NCI-H446 treated with DMSO at 0.1 percent for 48 hours (cell line): ENCODE data around the gene ZNF57.
A peak's percentile ranks its signal among the peaks of the same experiment; 100 is the strongest.
"Not testable (repeated sequence)": the region's sequence is repeated elsewhere in the genome, so short reads cannot be mapped to it uniquely, and the experiment has no call there.

Experiments
- DNase-seq: peaks from one replicate; lab custom pipeline; 2025; lab: John Stamatoyannopoulos, UW

ZNF57 gene

GRCh38 chr19:2952953-2953481, 52.3 kb downstream of the ZNF57 start:
- no peak for DNase-seq

DNA sequence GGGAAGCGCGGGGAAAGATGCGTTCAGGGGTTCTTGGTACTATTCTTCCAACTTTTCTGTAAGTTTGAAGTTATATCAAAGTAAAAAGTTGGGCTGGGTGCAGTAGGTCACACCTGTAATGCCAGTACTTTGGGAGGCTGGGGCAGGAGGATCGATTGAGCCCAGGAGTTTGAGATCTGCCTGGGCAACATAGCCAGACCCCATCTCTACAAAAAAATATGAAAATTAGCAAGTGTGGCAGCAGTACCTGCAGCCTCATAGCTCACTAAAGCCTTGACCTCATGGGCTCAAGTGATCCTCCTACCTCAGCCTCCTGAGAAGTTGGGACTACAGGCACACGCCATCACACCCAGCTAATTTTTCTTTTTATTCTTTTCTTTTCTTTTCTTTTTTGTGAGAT, 56.4 kb downstream of the ZNF57 start:
- no peak for DNase-seq

DNA sequence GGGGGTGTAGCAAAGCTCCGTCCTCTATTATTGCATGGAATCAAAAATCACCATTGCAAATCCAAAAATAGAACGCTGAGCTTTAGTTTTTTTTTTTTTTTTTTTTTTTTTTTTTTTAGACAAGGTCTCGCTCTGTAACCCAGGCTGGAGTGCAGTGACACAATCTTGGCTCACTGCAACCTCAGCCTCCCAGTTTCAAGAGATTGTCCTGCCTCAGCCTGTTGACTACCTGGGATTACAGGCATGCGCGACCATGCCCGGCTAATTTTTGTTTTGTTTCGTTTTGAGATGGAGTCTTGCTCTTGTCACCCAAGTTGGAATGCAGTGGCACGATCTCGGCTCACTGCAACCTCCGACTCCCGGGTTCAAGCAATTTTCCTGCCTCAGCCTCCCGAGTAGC, 59.4 kb downstream of the ZNF57 start:
- no peak for DNase-seq

DNA sequence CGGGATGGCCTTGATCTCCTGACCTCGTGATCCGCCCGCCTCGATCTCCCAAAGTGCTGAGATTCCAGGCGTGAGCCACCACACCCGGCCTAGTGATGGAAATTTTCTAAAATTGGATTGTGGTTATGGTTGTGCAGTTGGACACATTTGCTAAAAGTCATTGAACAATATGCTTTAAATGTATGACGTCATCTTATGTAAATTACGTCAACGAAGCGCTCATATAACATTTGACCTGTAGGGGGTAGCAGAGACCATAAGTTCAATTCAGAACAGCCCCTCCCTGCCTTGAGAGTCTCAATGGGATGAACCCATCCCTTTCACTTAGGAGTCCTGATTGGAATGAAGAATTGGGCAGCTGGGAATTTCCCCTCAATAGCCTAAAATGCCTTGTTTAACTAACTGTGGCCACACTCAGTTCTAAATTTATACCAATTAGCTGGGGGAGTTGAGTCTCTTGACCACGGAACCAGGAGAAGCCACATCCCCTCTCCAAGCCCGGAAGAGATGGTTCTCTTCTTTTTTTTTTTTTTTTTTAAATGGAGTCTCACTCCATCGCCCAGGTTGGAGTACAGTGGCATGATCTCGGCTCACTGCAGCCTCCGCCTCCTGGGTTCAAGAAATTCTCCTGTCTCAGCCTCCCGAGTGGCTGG, 61.4 kb downstream of the ZNF57 start:
- peak; percentile 50 for DNase-seq

- no peak for DNase-seq
Measured at GRCh38 chr19:2963122-2963521, 62.4 kb downstream of the ZNF57 start.

GRCh38 chr19:2963631-2964030, 62.9 kb downstream of the ZNF57 start:
- not testable (repeated sequence) for DNase-seq

DNA sequence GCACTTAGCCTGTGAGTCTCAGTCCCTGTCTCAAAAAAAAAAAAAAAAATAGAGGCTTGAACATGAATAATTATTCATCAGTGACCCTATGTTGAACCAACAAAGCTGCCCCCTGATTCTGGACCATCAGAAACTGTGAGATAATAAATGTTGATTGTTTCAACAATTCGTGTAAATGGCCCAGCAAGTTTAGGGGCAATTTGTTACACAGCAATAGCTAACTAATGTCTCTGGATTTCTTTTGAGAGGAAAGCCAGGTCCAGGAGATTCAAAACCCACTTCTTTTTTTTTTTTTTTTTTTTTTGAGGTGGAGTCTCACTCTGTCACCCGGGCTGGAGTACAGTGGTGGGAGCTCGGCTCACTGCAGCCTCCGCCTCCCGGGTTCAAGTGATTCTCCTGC, 64.1 kb downstream of the ZNF57 start:
- no peak for DNase-seq

DNA sequence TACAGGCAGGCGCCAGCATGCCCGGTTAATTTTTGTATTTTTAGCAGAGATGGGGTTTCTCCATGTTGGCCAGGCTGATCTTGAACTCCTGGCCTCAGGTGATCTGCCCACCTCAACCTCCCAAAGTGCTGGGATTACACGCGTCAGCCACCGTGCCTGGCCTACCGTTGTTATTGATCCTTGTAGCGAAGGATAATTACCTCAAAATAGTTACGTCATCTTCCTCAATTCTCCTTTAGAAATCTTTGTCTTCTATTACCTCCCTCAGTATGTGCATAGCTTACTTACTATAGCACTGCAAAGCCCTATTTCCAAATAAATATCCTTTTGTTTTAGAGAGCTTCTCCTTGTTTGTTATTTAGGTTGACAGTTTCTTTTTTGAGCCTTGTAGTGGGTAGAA, 67.2 kb downstream of the ZNF57 start:
- DNase-seq: no peak
